ENCODE measurements around the gene NFKBIE.

Gene NFKBIE

DNA sequence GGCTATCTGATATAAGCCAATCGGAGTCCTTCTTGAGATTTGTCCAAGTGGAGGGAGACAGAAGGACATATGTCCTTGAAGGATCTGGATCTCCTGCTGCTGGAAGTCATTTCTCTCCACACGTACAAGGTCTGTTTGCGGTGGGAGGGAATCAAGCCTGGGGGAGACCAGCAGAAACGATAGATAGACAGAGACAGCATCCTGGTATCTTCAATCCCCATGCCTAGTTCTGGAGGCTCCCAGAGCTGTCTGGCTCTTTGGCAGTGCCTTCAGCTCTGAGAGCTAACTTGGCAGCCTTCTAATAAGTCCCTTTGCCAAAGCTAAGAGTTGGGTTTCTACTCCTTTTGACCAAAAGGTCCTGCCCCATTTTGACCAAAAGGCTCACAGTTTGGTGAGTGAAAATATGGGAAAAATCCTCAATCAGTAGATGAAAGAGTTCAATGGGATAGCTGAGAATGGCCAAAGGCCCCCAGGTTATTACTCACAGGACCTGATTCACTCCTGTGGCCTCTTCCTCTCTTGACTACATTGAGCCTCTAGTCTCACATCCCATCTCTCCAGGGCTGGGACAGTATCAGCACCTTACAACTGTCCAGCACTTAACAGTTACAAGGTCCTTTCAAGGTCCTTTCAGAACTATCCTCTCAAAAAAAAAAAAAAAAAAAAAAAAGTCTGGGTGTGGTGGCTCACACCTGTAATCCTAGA is 27.5 kb upstream of the NFKBIE start:
- Histone ChIP-seq H3K4me2 (ENCODE audit: low read depth, low read length, poor library complexity, severe bottlenecking) (no peak overlapping the region), H3K4me3 (ENCODE audit: low read length, poor library complexity, severe bottlenecking) (no peak overlapping the region), H3K79me2 (ENCODE audit: insufficient read depth, low read length) (no peaks in the 10 kb centered on the region), H3K9me3 (ENCODE audit: insufficient read depth, low read depth, low read length) (no peaks in the 10 kb centered on the region), H3K27me3 (ENCODE audit: insufficient read depth, low read length, poor library complexity, severe bottlenecking) (no peaks in the 10 kb centered on the region), H2AFZ (ENCODE audit: low read length) (no peak overlapping the region), H3F3A (ENCODE audit: low read depth) (no peaks in the 10 kb centered on the region), H4K20me1 (ENCODE audit: insufficient read depth, low read length, poor library complexity, severe bottlenecking) (no peaks in the 10 kb centered on the region), H3K9me2 (replicated peaks; ENCODE audit: low read depth, low read length) (no peaks in the 10 kb centered on the region), H3K36me3 (ENCODE audit: insufficient read depth, low read length) (no peaks in the 10 kb centered on the region), H3K9ac (ENCODE audit: low read depth, low read length, poor library complexity, severe bottlenecking) (no peak overlapping the region), H3K4me1 (ENCODE audit: insufficient read depth, low read length, poor library complexity, severe bottlenecking) (no peaks in the 10 kb centered on the region)
- TF ChIP-seq, protein P1, sequence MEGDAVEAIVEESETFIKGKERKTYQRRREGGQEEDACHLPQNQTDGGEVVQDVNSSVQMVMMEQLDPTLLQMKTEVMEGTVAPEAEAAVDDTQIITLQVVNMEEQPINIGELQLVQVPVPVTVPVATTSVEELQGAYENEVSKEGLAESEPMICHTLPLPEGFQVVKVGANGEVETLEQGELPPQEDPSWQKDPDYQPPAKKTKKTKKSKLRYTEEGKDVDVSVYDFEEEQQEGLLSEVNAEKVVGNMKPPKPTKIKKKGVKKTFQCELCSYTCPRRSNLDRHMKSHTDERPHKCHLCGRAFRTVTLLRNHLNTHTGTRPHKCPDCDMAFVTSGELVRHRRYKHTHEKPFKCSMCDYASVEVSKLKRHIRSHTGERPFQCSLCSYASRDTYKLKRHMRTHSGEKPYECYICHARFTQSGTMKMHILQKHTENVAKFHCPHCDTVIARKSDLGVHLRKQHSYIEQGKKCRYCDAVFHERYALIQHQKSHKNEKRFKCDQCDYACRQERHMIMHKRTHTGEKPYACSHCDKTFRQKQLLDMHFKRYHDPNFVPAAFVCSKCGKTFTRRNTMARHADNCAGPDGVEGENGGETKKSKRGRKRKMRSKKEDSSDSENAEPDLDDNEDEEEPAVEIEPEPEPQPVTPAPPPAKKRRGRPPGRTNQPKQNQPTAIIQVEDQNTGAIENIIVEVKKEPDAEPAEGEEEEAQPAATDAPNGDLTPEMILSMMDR (conservative IDR thresholded peaks at IDR 0.05; ENCODE audit: low read length) = no peak
- no peak for TF ChIP-seq EZH2phosphoT487 (IDR thresholded peaks at IDR 0.05; ENCODE audit: borderline replicate concordance)

DNA sequence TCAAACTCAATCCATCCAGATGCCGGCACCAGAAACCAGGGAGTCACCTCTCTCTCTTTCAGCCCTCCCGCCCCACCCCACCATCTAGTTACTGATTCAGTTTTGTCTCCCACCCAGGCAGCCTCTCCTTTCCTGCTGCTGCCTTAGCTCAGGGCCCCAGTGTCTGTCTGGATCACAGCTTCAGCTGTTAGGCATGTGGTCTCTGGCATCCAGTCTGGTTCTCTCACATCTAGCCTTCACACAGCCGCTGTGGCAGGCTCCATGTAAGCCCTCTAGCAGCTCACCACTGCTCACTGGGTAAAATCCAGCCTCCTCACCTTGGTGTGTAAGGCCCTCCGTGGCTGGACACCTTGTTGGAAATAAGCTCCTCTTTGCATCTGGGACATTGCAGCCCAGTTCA is 26.5 kb upstream of the NFKBIE start:
- H3K9me2 ChIP-seq (replicated peaks; ENCODE audit: low read depth, low read length) = no peaks in the 10 kb centered on the region
- no peaks in the 10 kb centered on the region for H4K20me1 ChIP-seq (ENCODE audit: insufficient read depth, low read length, poor library complexity, severe bottlenecking)
- H3K36me3 ChIP-seq (ENCODE audit: insufficient read depth, low read length) = no peaks in the 10 kb centered on the region
- H3K4me2 ChIP-seq (ENCODE audit: low read depth, low read length, poor library complexity, severe bottlenecking) = no peak overlapping the region
- H3K4me3 ChIP-seq (ENCODE audit: low read length, poor library complexity, severe bottlenecking) = no peak overlapping the region
- H3K9ac ChIP-seq (ENCODE audit: low read depth, low read length, poor library complexity, severe bottlenecking) = no peak overlapping the region
- H3F3A ChIP-seq (ENCODE audit: low read depth) = no peaks in the 10 kb centered on the region
- no peaks in the 10 kb centered on the region for H3K9me3 ChIP-seq (ENCODE audit: insufficient read depth, low read depth, low read length)
- no peak overlapping the region for H2AFZ ChIP-seq (ENCODE audit: low read length)
- no peaks in the 10 kb centered on the region for H3K4me1 ChIP-seq (ENCODE audit: insufficient read depth, low read length, poor library complexity, severe bottlenecking)
- TF ChIP-seq EZH2phosphoT487 (IDR thresholded peaks at IDR 0.05; ENCODE audit: borderline replicate concordance) = no peak
- TF ChIP-seq, protein P1 (conservative IDR thresholded peaks at IDR 0.05; ENCODE audit: low read length) = no peak
- no peaks in the 10 kb centered on the region for H3K27me3 ChIP-seq (ENCODE audit: insufficient read depth, low read length, poor library complexity, severe bottlenecking)
- no peaks in the 10 kb centered on the region for H3K79me2 ChIP-seq (ENCODE audit: insufficient read depth, low read length)

DNA sequence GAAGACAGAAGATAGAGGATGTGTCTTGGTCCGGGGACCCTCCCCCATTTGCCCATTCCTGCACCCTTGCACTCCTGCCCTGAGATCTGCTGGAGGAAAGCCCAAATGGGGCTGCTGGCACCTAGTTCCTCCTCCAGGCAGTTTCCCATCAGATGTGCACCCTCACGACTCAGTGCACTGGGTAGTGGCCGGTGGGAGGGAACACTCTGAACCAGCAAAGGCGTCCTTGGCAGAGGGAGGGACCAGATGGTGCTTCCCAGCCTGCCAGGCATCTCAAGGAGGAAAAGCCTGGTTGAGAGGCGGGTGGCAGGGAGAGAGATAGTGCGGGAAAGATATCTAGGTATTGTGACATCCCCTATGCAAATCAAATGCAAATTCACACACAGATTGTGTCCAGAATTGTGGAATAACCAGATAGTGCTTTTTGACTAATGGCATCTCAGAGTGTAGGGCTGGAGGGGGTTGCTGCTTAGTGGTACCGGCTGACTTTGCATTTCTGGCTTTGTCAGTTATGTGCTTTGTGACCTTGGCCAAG is 24.4 kb upstream of the NFKBIE start:
- Histone ChIP-seq H3K9me2 (replicated peaks; ENCODE audit: low read depth, low read length) (no peaks in the 10 kb centered on the region), H3K36me3 (ENCODE audit: insufficient read depth, low read length) (no peaks in the 10 kb centered on the region), H3K4me1 (ENCODE audit: insufficient read depth, low read length, poor library complexity, severe bottlenecking) (no peaks in the 10 kb centered on the region), H3K9me3 (ENCODE audit: insufficient read depth, low read depth, low read length) (no peaks in the 10 kb centered on the region), H4K20me1 (ENCODE audit: insufficient read depth, low read length, poor library complexity, severe bottlenecking) (no peaks in the 10 kb centered on the region), H3K27me3 (ENCODE audit: insufficient read depth, low read length, poor library complexity, severe bottlenecking) (no peaks in the 10 kb centered on the region), H3F3A (ENCODE audit: low read depth) (no peaks in the 10 kb centered on the region), H3K4me3 (ENCODE audit: low read length, poor library complexity, severe bottlenecking) (no peak overlapping the region), H3K79me2 (ENCODE audit: insufficient read depth, low read length) (no peaks in the 10 kb centered on the region), H3K4me2 (ENCODE audit: low read depth, low read length, poor library complexity, severe bottlenecking) (no peak overlapping the region), H2AFZ (ENCODE audit: low read length) (no peak overlapping the region), H3K9ac (ENCODE audit: low read depth, low read length, poor library complexity, severe bottlenecking) (no peak overlapping the region)
- TF ChIP-seq, protein P1 (conservative IDR thresholded peaks at IDR 0.05; ENCODE audit: low read length) = no peak
